Activated T-helper 9 cell treated with anti-CD3 and anti-CD28 coated beads, Interleukin-2, amount 50 U/mL, for 16 hours (primary cell): ENCODE measurements around the gene MAGI2.

Experiments
- DNase-seq: peaks from one replicate; pipeline ENCODE4 v3.0.0-alpha.2; 2020; ENCODE audit warnings: low read depth

Gene MAGI2

GRCh38 chr7:78175330-78176100 lies 1278.0 kb downstream of the MAGI2 start:
- no peak for DNase-seq

GRCh38 chr7:78173666-78174065 lies 1279.8 kb downstream of the MAGI2 start:
- no peak for DNase-seq

- DNase-seq, result no peak
These were observed 1280.4 kb downstream of the MAGI2 start for GRCh38 chr7:78172933-78173591.

GRCh38 chr7:78172267-78172757 lies 1281.2 kb downstream of the MAGI2 start:
- no peak for DNase-seq

GRCh38 chr7:78171398-78171797 lies 1282.1 kb downstream of the MAGI2 start:
- no peak for DNase-seq

GRCh38 chr7:78170815-78171214 lies 1282.7 kb downstream of the MAGI2 start:
- DNase-seq, result no peak

GRCh38 chr7:78169992-78170391 lies 1283.5 kb downstream of the MAGI2 start:
- no peak for DNase-seq

GRCh38 chr7:78168865-78169264 lies 1284.6 kb downstream of the MAGI2 start:
- no peak for DNase-seq

- DNase-seq, result no peak
These were observed 1285.6 kb downstream of the MAGI2 start for GRCh38 chr7:78167860-78168259.

- DNase-seq, result no peak
These were observed 1287.6 kb downstream of the MAGI2 start for GRCh38 chr7:78165854-78166253.

- no peak for DNase-seq
These were observed 1288.0 kb downstream of the MAGI2 start for GRCh38 chr7:78165454-78165853.

GRCh38 chr7:78164459-78164858 lies 1289.0 kb downstream of the MAGI2 start:
- no peak for DNase-seq

- DNase-seq, result no peak
These were observed 1291.7 kb downstream of the MAGI2 start for GRCh38 chr7:78161781-78162180.

- no peak for DNase-seq
These were observed 1293.9 kb downstream of the MAGI2 start for GRCh38 chr7:78159545-78159944.

- DNase-seq, result no peak
These were observed 1300.2 kb downstream of the MAGI2 start for GRCh38 chr7:78153285-78153684.

- DNase-seq, result no peak
These were observed 1302.2 kb downstream of the MAGI2 start for GRCh38 chr7:78151229-78151628.

GRCh38 chr7:78149787-78150186 lies 1303.7 kb downstream of the MAGI2 start:
- no peak for DNase-seq

GRCh38 chr7:78148166-78148894 lies 1305.1 kb downstream of the MAGI2 start:
- DNase-seq, result no peak

GRCh38 chr7:78146546-78146945 lies 1306.9 kb downstream of the MAGI2 start:
- DNase-seq, result no peak

- DNase-seq, result no peak
These were observed 1309.8 kb downstream of the MAGI2 start for GRCh38 chr7:78143661-78144060.

- DNase-seq, result no peak
These were observed 1311.8 kb downstream of the MAGI2 start for GRCh38 chr7:78141522-78142281.

- DNase-seq, result no peak
These were observed 1313.4 kb downstream of the MAGI2 start for GRCh38 chr7:78140109-78140508.
